ENCODE measurements around the gene CCDC88C.

CCDC88C gene

GRCh38 chr14:91341334-91341733, 76.3 kb downstream of the CCDC88C start:
- no peak for DNase-seq (ENCODE audit: low read depth, low spot score)
- ChIA-PET POLR2A (no interaction called here), CTCF (interaction anchor here (1.0 to 9.4 kb wide), 2 partner anchors 16 to 78 kb away, joined by 3 to 81 read pairs; no protein-coding TSS in a partner anchor)
- H3K4me3 ChIP-seq (ENCODE audit: low read depth, low read length), result no peak overlapping the region
- no peak for TF ChIP-seq CTCF (IDR thresholded peaks at IDR 0.05; ENCODE audit: insufficient read depth, low read length, missing control alignments)

GRCh38 chr14:91339671-91340369, 77.8 kb downstream of the CCDC88C start:
- TF ChIP-seq CTCF (IDR thresholded peaks at IDR 0.05; ENCODE audit: insufficient read depth, low read length, missing control alignments), result no peak
- no peak overlapping the region for H3K4me3 ChIP-seq (ENCODE audit: low read depth, low read length)
- CTCF ChIA-PET, result interaction anchor here (9.4 kb wide), 1 partner anchor 15 kb away, joined by 81 read pairs; no protein-coding TSS in a partner anchor
- no peak for DNase-seq (ENCODE audit: low read depth, low spot score)
- POLR2A ChIA-PET, result no interaction called here

GRCh38 chr14:91339076-91339475, 78.5 kb downstream of the CCDC88C start:
- DNase-seq (ENCODE audit: low read depth, low spot score), result no peak
- POLR2A ChIA-PET, result no interaction called here

GRCh38 chr14:91338379-91338778, 79.2 kb downstream of the CCDC88C start:
- ChIA-PET POLR2A (no interaction called here), CTCF (interaction anchor here (9.4 kb wide), 1 partner anchor 13 kb away, joined by 81 read pairs; no protein-coding TSS in a partner anchor)
- no peak for DNase-seq (ENCODE audit: low read depth, low spot score)
- no peak for TF ChIP-seq CTCF (IDR thresholded peaks at IDR 0.05; ENCODE audit: insufficient read depth, low read length, missing control alignments)
- H3K4me3 ChIP-seq (ENCODE audit: low read depth, low read length), result no peak overlapping the region

More at GRCh38 chr14:91339076-91339475, 78.5 kb downstream of the CCDC88C start:
- CTCF ChIA-PET, result interaction anchor here (9.4 kb wide), 1 partner anchor 14 kb away, joined by 81 read pairs; no protein-coding TSS in a partner anchor
- TF ChIP-seq CTCF (IDR thresholded peaks at IDR 0.05; ENCODE audit: insufficient read depth, low read length, missing control alignments), result no peak
- no peak overlapping the region for H3K4me3 ChIP-seq (ENCODE audit: low read depth, low read length)

- DNase-seq (ENCODE audit: low read depth, low spot score), result no peak
- TF ChIP-seq CTCF (IDR thresholded peaks at IDR 0.05; ENCODE audit: insufficient read depth, low read length, missing control alignments), result no peak
- ChIA-PET CTCF (interaction anchor here (9.4 kb wide), 1 partner anchor 13 kb away, joined by 81 read pairs; no protein-coding TSS in a partner anchor), POLR2A (no interaction called here)
- H3K4me3 ChIP-seq (ENCODE audit: low read depth, low read length), result no peak overlapping the region
Observed at GRCh38 chr14:91337699-91338335, 79.8 kb downstream of the CCDC88C start.

- no peak for TF ChIP-seq CTCF (IDR thresholded peaks at IDR 0.05; ENCODE audit: insufficient read depth, low read length, missing control alignments)
- POLR2A ChIA-PET, result no interaction called here
- H3K4me3 ChIP-seq (ENCODE audit: low read depth, low read length), result no peak overlapping the region
- no peak for DNase-seq (ENCODE audit: low read depth, low spot score)
- CTCF ChIA-PET, result interaction anchor here (9.4 kb wide), 1 partner anchor 11 kb away, joined by 81 read pairs; no protein-coding TSS in a partner anchor
Observed at GRCh38 chr14:91336093-91336450, 81.5 kb downstream of the CCDC88C start.

All from AG04449 (cell line).